Gastrocnemius medialis (tissue), 4 donors: ENCODE results near the gene DCP1A.

Experiments used
- CTCF ChIP-seq, 5 experiments: fragments of 450-650 bp in 3 of 5; fragments of 200-600 bp in 2 of 5; sonication (generic) in 2 of 5; IDR thresholded peaks in 4 of 5; conservative IDR thresholded peaks in 1 of 5; 1 replicate in 4 of 5; 2 replicates in 1 of 5; pipeline ENCODE4 v1.5.1; 2016 to 2019; ENCODE audit warnings: antibody characterized with exemption in 5 of 5, mild to moderate bottlenecking in 3 of 5, moderate library complexity in 3 of 5
- POLR2A ChIP-seq, 2 donors: fragments of 450-650 bp; IDR thresholded peaks; one replicate each; pipeline ENCODE4 v1.6.1; 2017; ENCODE audit warnings: antibody characterized with exemption in 2 of 2, mild to moderate bottlenecking in 2 of 2, moderate library complexity in 2 of 2

- TF ChIP-seq CTCF (IDR thresholded peaks at IDR 0.05 in 4 of 5, conservative IDR thresholded peaks at IDR 0.05 in 1 of 5), result no peak
- no peak for TF ChIP-seq POLR2A (IDR thresholded peaks at IDR 0.05)
Measured at GRCh38 chr3:53329897-53330296, 17.4 kb downstream of the DCP1A start.
